Stimulated activated CD4-positive, alpha-beta T cell treated with anti-CD3 and anti-CD28 coated beads, TNF-alpha, amount 100 ng/mL, for 1 hour (primary cell): ENCODE results near the gene SPX.

ENCODE experiments used
- DNase-seq, 3 donors: peaks; one replicate each; pipeline ENCODE4 v3.0.0-alpha.2; 2020; ENCODE audit warnings: low read depth in 3 of 3, low spot score in 1 of 3

The SPX gene

DNA sequence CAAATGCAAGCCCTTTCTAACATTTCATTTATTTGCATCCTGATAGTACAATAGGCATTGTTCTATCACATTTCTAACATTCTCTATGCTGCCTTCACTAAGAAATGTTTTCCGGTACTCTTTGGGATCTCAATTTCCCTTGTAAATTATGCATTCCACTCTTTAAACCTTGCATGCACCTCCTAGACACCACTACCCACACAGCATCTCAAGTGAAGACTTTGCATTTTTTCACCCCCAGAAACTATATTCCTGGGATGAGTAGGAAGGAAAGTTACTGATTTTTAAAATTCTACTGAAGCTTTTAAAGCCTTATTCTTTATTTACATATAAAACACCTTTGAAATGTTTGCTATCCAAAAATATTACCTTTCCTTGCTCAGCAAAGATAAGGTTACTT, 51.4 kb downstream of the SPX start:
- DNase-seq, result no peak

DNA sequence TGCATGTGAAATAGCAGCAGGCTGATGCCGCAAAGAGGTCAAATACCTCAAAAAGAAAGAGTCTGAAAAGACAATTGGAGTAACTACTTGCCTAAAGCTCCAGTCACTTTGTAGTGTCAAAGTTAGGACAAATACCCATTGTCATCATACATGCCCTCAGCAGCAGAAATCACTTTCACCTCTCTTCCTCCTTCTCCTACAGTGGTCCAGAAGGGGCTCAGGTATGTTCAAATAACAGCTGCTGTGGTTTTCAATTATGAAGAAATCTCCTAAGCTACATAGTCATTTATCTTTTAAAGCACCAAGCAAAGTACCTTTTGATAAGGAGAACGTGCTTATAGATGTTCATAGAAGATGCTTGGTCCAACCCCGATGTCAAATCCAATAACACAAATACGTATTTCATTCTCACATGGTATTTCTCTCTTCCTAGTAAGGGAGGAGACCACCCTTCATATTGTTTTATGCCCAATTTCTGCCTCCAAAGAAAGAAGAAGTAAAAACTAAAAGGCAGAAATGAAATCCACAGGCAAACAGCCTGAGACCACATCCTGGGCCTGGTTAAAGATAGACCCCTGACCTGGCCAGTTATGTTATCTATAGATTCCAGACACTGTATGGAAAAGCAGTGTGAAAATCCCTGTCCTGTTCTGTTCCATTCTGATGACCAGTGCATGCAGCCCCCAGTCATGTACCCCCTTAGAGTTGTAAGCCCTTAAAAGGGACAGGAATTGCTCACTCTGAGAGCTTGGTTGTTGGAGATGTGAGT, 54.8 kb downstream of the SPX start:
- no peak for DNase-seq
